ENCODE measurements around the gene CDH13. TPM values are rescaled to one million over a fixed set of nuclear protein-coding genes. Genes with fewer than 3 reads are reported as not detected.

Gene CDH13
- total RNA-seq, 1 donor from 2014 or later: 81.1 TPM

DNA sequence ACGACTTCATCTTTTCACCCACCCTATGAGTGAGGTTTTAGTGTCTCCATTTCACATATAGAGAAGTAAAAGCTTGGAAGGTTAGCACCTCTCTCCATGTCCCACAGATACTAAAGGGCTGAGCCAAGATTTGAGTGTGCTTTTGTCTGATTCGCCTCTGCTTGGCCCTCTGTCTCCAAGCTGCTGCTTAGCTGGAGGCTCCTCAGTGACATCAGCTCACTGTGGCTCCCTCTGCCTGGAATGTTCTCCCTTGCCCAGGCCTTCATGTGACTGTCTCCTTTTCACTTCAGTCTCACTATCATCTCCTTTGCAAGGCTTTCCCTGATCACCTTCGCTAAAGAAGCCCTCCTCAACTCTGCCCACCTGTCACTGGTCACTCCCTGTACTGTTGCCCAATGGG lies 1096.5 kb downstream of the CDH13 start:
- Mint-ChIP-seq H3K9me3 (ENCODE audit: unreplicated experiment) (peaks cover 9% of the 10 kb centered on the region), H3K27me3 (ENCODE audit: unreplicated experiment) (peaks cover 9% of the 10 kb centered on the region), H3K36me3 (ENCODE audit: unreplicated experiment) (no peaks in the 10 kb centered on the region), H3K27ac (ENCODE audit: unreplicated experiment) (no peak overlapping the region), H3K4me3 (ENCODE audit: unreplicated experiment) (no peak overlapping the region), H3K4me1 (ENCODE audit: low read depth, unreplicated experiment) (no peaks in the 10 kb centered on the region)
- DNase-seq: no peak
- TF ChIP-seq, protein P1, sequence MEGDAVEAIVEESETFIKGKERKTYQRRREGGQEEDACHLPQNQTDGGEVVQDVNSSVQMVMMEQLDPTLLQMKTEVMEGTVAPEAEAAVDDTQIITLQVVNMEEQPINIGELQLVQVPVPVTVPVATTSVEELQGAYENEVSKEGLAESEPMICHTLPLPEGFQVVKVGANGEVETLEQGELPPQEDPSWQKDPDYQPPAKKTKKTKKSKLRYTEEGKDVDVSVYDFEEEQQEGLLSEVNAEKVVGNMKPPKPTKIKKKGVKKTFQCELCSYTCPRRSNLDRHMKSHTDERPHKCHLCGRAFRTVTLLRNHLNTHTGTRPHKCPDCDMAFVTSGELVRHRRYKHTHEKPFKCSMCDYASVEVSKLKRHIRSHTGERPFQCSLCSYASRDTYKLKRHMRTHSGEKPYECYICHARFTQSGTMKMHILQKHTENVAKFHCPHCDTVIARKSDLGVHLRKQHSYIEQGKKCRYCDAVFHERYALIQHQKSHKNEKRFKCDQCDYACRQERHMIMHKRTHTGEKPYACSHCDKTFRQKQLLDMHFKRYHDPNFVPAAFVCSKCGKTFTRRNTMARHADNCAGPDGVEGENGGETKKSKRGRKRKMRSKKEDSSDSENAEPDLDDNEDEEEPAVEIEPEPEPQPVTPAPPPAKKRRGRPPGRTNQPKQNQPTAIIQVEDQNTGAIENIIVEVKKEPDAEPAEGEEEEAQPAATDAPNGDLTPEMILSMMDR (IDR thresholded peaks at IDR 0.05; ENCODE audit: partially characterized antibody, unreplicated experiment): no peak

GRCh38 chr16:83723901-83724300 lies 1097.1 kb downstream of the CDH13 start:
- no peaks in the 10 kb centered on the region for H3K36me3 Mint-ChIP-seq (ENCODE audit: unreplicated experiment)
- H3K27me3 Mint-ChIP-seq (ENCODE audit: unreplicated experiment): peaks cover 9% of the 10 kb centered on the region
- no peak overlapping the region for H3K27ac Mint-ChIP-seq (ENCODE audit: unreplicated experiment)
- no peak overlapping the region for H3K4me3 Mint-ChIP-seq (ENCODE audit: unreplicated experiment)
- H3K9me3 Mint-ChIP-seq (ENCODE audit: unreplicated experiment): peaks cover 11% of the 10 kb centered on the region
- no peaks in the 10 kb centered on the region for H3K4me1 Mint-ChIP-seq (ENCODE audit: low read depth, unreplicated experiment)
- TF ChIP-seq, protein P1 (IDR thresholded peaks at IDR 0.05; ENCODE audit: partially characterized antibody, unreplicated experiment): no peak
- no peak for DNase-seq

- DNase-seq: no peak
- Mint-ChIP-seq H3K27ac (ENCODE audit: unreplicated experiment) (no peak overlapping the region), H3K9me3 (ENCODE audit: unreplicated experiment) (peaks cover 7% of the 10 kb centered on the region), H3K27me3 (ENCODE audit: unreplicated experiment) (peaks cover 8% of the 10 kb centered on the region), H3K4me3 (ENCODE audit: unreplicated experiment) (no peak overlapping the region), H3K4me1 (ENCODE audit: low read depth, unreplicated experiment) (no peaks in the 10 kb centered on the region), H3K36me3 (ENCODE audit: unreplicated experiment) (no peaks in the 10 kb centered on the region)
- TF ChIP-seq, protein P1 (IDR thresholded peaks at IDR 0.05; ENCODE audit: partially characterized antibody, unreplicated experiment): no peak
Observed at GRCh38 chr16:83724585-83724984, 1097.8 kb downstream of the CDH13 start.

DNA sequence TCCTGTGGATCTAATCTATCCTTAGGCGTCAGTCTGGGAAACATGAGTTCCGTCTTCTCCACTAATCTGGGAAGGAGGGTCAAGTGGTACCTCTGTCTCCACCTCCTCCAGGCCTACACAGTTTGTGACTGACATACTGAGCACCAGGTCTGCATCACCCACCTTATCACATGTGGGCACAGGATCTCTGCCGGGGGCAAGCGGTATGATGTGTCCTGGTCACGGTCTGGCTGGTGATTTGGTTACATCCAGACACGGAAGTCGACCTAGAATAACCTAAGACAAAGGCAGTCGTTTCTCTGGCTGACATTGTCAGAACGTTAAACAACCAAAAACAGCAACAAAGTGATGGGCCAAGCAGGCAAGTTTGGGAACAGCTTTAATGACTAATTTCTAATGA lies 1098.5 kb downstream of the CDH13 start:
- H3K4me3 Mint-ChIP-seq (ENCODE audit: unreplicated experiment): no peak overlapping the region
- H3K4me1 Mint-ChIP-seq (ENCODE audit: low read depth, unreplicated experiment): no peaks in the 10 kb centered on the region
- H3K9me3 Mint-ChIP-seq (ENCODE audit: unreplicated experiment): peaks cover 3% of the 10 kb centered on the region
- no peaks in the 10 kb centered on the region for H3K36me3 Mint-ChIP-seq (ENCODE audit: unreplicated experiment)
- no peak overlapping the region for H3K27ac Mint-ChIP-seq (ENCODE audit: unreplicated experiment)
- TF ChIP-seq, protein P1 (IDR thresholded peaks at IDR 0.05; ENCODE audit: partially characterized antibody, unreplicated experiment): no peak
- no peak for DNase-seq
- peaks cover 2% of the 10 kb centered on the region for H3K27me3 Mint-ChIP-seq (ENCODE audit: unreplicated experiment)

- Mint-ChIP-seq H3K9me3 (ENCODE audit: unreplicated experiment) (peaks cover 3% of the 10 kb centered on the region), H3K27ac (ENCODE audit: unreplicated experiment) (no peak overlapping the region), H3K27me3 (ENCODE audit: unreplicated experiment) (peaks cover 2% of the 10 kb centered on the region), H3K4me3 (ENCODE audit: unreplicated experiment) (no peak overlapping the region), H3K36me3 (ENCODE audit: unreplicated experiment) (peaks cover 5% of the 10 kb centered on the region), H3K4me1 (ENCODE audit: low read depth, unreplicated experiment) (no peaks in the 10 kb centered on the region)
- TF ChIP-seq, protein P1 (IDR thresholded peaks at IDR 0.05; ENCODE audit: partially characterized antibody, unreplicated experiment): no peak
- DNase-seq: no peak
Observed at GRCh38 chr16:83727018-83727417, 1100.2 kb downstream of the CDH13 start.
